ENCODE measurements around the gene SH3BP5L. TPM values are rescaled to one million over a fixed set of nuclear protein-coding genes. Genes with fewer than 3 reads are reported as not detected.
A peak's percentile ranks its signal among the peaks of the same experiment; 100 is the strongest.

Gene SH3BP5L
- total and polyA plus RNA-seq, 2 of the 13 experiments (the other 11 are each of a cell fraction or from before 2014, with no cell fraction given), result 10.3 to 14.9 TPM

- TF ChIP-seq ZBTB40 (IDR thresholded peaks at IDR 0.05), result no peak
- no peak; the same call in 1 of the 2 replicates for TF ChIP-seq ZBTB40 (CRISPR knock-in tag; IDR thresholded peaks at IDR 0.05)
- no peak for TF ChIP-seq TFAP4 (IDR thresholded peaks at IDR 0.05; ENCODE audit: borderline replicate concordance, low read depth)
- no peak for TF ChIP-seq ESRRA (CRISPR knock-in tag; IDR thresholded peaks at IDR 0.05; ENCODE audit: low read depth)
- no peak for TF ChIP-seq ZNF816 (CRISPR knock-in tag; IDR thresholded peaks at IDR 0.05; ENCODE audit: borderline replicate concordance)
- TF ChIP-seq ZNF577 (CRISPR knock-in tag; IDR thresholded peaks at IDR 0.05; ENCODE audit: borderline replicate concordance, low read depth), result no peak
- TF ChIP-seq ZNF704 (CRISPR knock-in tag; IDR thresholded peaks at IDR 0.05; ENCODE audit: borderline replicate concordance), result no peak
- TF ChIP-seq TBP (CRISPR knock-in tag; IDR thresholded peaks at IDR 0.05), result no peak
- no peak for TF ChIP-seq ZKSCAN8 (CRISPR knock-in tag; IDR thresholded peaks at IDR 0.05; ENCODE audit: borderline replicate concordance)
- TF ChIP-seq TBX2 (CRISPR knock-in tag; IDR thresholded peaks at IDR 0.05; ENCODE audit: borderline replicate concordance), result 0 out of 2 replicates have a peak, but pooled peaks have one; percentile 37
- no peak for TF ChIP-seq PLSCR1 (CRISPR knock-in tag; IDR thresholded peaks at IDR 0.05; ENCODE audit: borderline replicate concordance)
- no peak for TF ChIP-seq PBX3 (CRISPR knock-in tag; IDR thresholded peaks at IDR 0.05; ENCODE audit: borderline replicate concordance)
- TF ChIP-seq MXD3 (CRISPR knock-in tag; IDR thresholded peaks at IDR 0.05), result no peak
- no peak for TF ChIP-seq ZNF724P (CRISPR knock-in tag; IDR thresholded peaks at IDR 0.05; ENCODE audit: borderline replicate concordance)
Observed at GRCh38 chr1:248873993-248874533, 48.3 kb upstream of the SH3BP5L start (continued).
